NCI-H524 treated with DMSO at 0.1 percent for 48 hours (cell line): ENCODE results near the gene MAP3K10.
A peak's percentile ranks its signal among the peaks of the same experiment; 100 is the strongest.

Source experiments
- DNase-seq: peaks from one replicate; lab custom pipeline; 2025; lab: John Stamatoyannopoulos, UW

Gene MAP3K10

GRCh38 chr19:40233811-40234389 lies 42.7 kb downstream of the MAP3K10 start:
- no peak for DNase-seq

- DNase-seq: no peak
Observed at GRCh38 chr19:40234429-40235237, 43.4 kb downstream of the MAP3K10 start.

GRCh38 chr19:40235238-40236025 lies 44.2 kb downstream of the MAP3K10 start:
- DNase-seq: no peak

DNA sequence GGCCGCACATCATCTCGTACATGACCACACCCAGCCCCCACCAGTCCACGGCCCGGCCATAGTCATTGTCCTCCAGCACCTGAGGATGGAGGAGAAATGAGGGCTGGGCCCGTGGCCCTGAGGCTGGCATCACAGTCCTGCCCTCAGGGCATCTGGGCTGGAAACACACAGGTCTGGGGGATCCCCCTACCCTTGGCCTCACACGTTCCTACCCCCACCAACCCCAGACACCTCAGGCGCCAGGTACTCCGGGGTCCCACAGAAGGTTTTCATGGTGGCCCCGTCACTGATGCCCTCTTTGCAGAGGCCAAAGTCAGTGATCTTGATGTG lies 44.8 kb downstream of the MAP3K10 start:
- DNase-seq: no peak

- no peak for DNase-seq
Observed at GRCh38 chr19:40236366-40236765, 45.1 kb downstream of the MAP3K10 start.

DNA sequence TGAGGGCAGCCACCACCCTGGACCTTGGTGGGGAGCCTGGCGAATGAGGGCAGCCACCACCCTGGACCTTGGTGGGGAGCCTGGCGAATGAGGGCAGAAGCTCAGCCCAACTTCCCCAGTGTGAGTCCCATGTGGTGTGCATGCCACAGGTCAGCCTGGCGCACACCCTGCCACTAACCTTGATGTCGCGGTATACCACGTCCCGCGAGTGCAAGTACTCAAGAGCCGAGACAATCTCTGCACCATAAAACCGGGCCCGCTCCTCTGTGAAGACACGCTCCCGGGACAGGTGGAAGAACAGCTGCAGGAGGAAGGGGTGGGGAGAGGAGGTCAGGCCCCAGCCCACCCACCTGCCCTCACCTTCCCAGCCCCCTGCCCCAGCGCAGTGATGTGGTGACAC lies 46.6 kb downstream of the MAP3K10 start:
- DNase-seq: no peak

DNA sequence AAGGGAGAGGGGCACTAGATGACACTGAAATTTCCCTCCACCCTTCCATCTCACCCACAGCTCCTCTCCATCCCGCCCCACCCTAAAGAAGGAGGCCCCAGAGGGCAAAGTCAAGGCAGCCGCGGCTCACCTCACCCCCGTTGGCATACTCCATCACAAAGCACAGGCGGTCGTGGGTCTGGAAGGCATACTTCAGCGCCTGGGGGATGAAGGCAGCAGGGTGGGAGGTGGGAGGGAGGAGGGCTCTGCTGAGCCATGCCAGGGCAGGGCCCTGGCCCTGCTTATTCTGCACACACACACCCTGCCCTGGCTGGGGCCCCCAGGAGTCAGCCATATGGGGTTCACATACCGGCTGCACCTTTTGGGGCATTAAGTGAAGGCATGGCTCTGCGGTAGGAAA lies 47.5 kb downstream of the MAP3K10 start:
- DNase-seq: no peak

DNA sequence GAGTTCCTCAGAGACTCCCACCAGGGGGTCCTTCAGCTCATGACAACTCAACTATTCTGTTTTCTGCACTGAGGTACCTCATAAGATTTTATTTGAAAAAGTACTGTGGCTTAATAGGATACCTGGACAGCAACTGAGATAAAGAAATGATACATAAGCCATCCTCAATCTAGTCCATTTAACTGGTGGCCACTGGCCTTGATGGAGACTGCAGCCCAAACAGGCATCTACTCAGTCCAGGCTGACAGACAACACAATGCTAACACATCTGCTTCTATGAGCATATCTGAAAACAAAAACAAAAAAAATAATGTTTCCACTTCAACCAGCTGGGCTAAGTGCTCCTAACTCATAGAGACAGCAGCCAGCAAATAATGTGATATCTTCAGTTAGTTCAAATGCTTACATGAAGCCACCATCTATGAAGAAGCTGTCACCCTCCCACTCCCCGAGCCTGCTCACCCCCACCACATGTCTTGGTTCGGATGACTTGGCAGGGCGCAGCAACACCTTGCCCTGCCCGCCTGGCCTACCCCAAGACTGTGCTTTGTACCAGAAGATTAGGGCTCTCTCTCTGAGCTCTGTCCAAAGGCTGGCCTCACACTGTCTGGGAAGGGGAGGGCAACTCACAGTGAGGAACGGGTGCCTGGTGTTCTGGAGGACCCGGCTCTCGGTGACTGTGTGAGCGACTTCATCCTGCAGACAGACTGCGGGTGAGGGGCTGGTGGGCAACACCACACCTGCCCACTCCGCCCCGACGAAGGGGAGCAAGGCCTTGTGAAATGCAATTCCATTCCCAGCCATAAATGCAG lies 48.4 kb downstream of the MAP3K10 start:
- DNase-seq: no peak

DNA sequence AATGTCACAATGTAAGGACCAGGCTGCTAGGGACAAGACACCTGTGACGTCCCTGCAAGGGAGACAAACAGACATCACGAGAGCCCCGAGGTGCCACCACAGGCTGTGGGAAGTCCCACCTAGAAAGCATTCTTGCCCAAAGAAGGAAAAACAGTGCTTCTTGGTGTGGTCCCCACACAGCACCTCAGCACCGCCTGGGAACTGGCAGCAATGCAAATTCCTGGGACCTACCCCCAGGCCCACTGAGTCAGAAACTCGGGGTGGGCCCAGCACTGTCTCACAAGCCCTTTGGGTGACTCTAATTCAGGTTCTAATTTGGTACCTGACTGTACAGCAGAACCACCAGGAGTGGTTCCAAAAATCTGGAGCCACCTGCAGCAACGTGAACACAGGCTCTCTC lies 49.1 kb downstream of the MAP3K10 start:
- no peak for DNase-seq

DNA sequence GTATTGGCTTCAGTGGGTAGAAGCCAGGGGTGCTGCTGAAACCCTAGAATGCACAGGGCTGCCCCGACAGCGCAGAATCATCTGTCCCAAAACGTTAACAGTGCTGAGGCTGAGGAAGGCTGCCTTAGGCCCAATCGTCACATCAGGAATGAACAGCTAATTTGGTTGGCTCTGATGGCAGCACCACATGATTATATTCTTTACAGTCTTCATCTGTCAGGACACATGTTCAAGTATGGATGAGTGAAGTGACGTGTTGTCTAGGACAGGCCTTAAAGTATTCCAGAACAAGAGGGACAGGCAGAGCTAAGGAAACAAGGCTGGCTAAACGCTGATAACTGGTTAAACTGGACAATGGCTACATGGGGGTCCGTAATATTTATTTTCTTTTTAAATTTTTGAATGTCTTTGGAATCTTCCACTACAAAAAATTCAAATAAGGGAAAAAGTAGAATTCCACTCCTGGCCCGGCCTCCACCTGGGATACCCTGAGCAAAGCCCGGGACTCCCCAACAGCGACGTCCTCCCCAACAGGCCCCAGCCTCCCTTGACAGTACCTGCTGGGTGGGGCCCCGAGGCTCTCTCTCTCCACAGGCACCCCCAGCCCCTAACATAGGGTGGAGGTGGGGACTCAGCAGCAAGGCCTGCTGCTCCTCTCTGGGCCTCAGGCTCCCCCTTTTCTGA lies 50.0 kb downstream of the MAP3K10 start:
- DNase-seq: no peak

DNA sequence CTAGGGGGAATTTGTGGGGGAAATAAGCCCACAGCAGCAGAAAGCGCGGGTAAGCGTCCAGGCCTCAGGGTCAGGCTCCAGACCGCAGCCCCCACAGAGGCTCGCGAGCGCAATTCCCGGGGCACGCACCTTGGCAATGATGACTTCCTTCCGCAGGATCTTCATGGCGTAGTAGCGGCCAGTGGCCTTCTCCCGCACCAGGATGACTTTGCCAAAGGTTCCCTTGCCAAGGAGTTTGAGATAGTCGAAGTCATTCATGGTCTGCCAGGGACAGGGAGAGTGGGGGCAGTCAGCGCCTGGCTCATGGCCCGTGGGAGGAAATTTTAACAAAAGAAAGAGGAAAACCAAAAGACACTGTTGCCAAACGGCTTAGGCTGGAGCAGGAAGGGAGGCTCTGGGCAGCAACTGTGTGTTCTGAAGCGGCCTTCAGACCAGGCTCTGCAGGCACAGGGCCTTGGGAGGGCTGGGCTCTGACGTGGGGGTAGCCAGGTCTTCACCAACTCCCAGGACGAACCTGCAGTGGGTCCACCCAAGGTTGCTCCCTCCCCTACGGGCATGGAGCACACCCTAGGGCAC lies 50.7 kb downstream of the MAP3K10 start:
- no peak for DNase-seq

DNA sequence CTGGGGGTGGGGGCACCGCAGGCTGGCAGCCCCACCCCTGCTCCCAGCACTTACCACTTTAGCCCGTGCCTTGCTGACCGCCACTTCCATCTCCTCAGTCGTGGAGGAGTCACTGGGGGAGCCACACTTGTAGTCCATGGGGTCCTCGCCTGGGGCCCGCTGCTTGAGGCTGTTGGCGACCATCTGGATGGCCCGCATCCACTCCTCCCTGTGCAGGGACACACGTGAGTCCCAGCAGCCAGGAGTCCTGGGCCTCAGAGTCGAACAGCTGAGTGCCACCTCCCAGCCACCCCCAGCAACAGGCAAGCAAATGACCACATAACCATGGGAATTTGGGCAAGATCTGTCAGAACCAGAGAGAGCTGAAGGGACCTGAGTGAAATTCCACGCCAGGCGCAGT lies 51.3 kb downstream of the MAP3K10 start:
- no peak for DNase-seq

GRCh38 chr19:40243181-40243580 lies 52.0 kb downstream of the MAP3K10 start:
- no peak for DNase-seq

DNA sequence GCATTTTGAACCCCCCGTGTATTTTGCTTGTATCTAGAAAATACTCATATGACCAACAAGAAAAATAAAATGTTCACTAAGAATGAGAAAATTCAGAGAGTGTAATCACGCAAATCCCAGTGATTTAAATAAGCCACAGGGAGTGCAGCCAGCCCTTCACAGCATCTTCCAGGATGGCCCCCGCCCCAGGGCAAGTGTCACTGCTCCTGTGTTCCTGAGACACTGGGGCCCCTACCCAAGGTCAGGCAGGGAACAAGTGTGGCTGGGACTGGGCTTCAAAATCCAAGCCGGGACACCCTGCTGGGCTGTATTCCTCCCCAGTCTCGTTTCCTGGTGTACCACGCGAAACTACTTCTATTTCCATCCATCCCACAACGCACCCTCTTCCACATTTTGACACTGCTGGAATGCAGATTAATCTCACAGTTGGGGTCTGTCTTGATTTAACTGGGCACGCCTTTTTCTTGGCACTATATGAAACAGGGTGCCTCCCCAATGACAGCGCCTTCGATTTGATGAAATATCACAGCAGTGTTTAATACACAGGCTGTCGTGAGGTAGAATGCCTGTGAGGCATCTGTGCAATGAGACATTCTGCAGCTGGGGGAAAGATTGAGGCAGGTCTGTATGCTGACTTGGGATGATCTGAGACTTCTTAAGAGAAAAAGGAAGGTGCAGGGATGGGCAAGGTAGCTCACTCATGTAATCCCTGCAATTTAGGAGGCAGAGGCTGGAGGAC lies 53.5 kb downstream of the MAP3K10 start:
- DNase-seq: no peak

- no peak for DNase-seq
Observed at GRCh38 chr19:40245506-40246128, 54.4 kb downstream of the MAP3K10 start.

GRCh38 chr19:40246292-40247073 lies 55.3 kb downstream of the MAP3K10 start:
- DNase-seq: peak; percentile 97

- no peak for DNase-seq
Observed at GRCh38 chr19:40247178-40247577, 56.0 kb downstream of the MAP3K10 start.

DNA sequence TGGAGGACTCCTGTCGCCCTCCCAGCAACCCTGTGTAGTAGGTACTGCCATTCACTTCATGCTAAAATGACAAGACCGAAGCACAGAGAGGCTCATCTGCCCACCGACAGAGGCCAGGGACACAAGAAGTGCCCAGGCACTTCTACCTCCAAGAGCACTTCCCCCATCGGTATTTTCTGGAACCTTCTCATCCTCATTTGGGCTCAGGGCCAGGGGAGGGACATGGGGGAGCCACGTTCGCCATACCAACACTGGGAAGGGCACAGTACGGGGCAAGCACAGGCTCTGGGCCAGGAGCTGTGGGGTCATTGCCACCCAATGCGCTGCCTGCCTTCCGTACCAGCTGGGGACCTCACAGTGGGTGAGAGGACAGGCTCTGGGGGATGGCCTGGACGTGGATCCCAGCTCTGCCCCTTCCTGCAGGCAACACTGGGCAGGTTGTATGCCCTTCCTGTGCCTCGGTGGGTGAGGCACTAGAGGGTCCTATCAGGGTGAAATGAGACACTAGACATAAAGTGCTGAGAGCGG lies 56.6 kb downstream of the MAP3K10 start:
- no peak for DNase-seq

DNA sequence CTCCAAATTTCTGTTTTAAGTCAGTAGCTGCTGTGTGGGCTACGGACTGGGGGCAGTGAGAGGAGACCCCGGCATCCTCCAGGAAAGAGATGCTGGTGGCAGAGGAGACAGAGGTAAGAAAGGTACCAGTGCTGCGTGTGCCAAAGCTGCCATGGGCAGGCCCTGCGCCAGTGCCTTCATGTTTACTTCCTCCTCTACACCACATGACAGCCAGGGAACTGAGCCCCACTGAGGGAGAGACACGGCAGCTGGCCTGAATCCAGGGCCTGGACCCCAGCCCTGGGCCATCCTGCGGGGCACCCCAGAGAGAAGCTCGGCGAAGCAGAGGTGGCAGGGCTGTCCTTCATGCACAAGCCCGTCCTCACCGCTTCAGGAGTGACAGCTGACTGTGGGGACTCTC lies 58.0 kb downstream of the MAP3K10 start:
- DNase-seq: no peak
